Renal cortex interstitium (tissue), 15 donors: Measurements from ENCODE around the gene THSD7B. TPM values are rescaled to one million over a fixed set of nuclear protein-coding genes. Genes with fewer than 3 reads are reported as not detected.
"Not testable (repeated sequence)": the region's sequence is repeated elsewhere in the genome, so short reads cannot be mapped to it uniquely, and the experiment has no call there.

Source experiments
- DNase-seq, 11 donors: peaks; one replicate each; pipeline ENCODE4 v3.0.0-alpha.2; 2013; ENCODE audit warnings: low read depth in 9 of 11, low spot score in 4 of 11; ENCODE audit errors: extremely low read depth in 1 of 11
- long read RNA-seq, 16 experiments: transcript quantifications; one replicate each; lab custom pipeline, GENCODE V29; 2026
- polyA plus RNA-seq, 3 donors: library from polyadenylated mRNA; unstranded; fragments of 120-200 nt; gene quantifications; one replicate each; pipeline ENCODE4 v1.2.1, GENCODE V29; 2013; ENCODE audit not compliant: insufficient read length in 3 of 3

THSD7B gene
- 1 to 10 TPM; 2.5 to 5.6 (median 2.9) TPM for polyA plus RNA-seq
- long read RNA-seq, donor 1, full-length matches to known transcripts: 1 of 1 reads
- long read RNA-seq, donor 1, partial matches to known transcripts: 0 of 1 reads
- long read RNA-seq, donor 1, other reads (novel, unspliced or antisense): 0 of 1 reads
- long read RNA-seq, donor 2: 0 reads
- long read RNA-seq, donor 3: 0 reads
- long read RNA-seq, donor 4: 0 reads
- long read RNA-seq, donor 5: 0 reads
- long read RNA-seq, donor 6: 0 reads
- long read RNA-seq, donor 7: 0 reads
- long read RNA-seq, donor 8: 0 reads
- long read RNA-seq, donor 9, full-length matches to known transcripts: 1 of 1 reads
- long read RNA-seq, donor 9, partial matches to known transcripts: 0 of 1 reads
- long read RNA-seq, donor 9, other reads (novel, unspliced or antisense): 0 of 1 reads
- long read RNA-seq, donor 10: 0 reads
- long read RNA-seq, donor 11: 0 reads
- long read RNA-seq, donor 12: 0 reads
- long read RNA-seq, donor 13: 0 reads
- long read RNA-seq, donor 14: 0 reads
- long read RNA-seq, donor 15: 0 reads
- long read RNA-seq, donor 16: 0 reads

GRCh38 chr2:136765256-136766072, at the start of gene THSD7B:
Gene THSD7B, plus strand, starts transcription at chr2:136765545. Its CDS starts 116,634 bp downstream, at chr2:136882179.
- DNase-seq: no peak

GRCh38 chr2:136718273-136718672, 47.1 kb upstream of the THSD7B start:
- no peak for DNase-seq

GRCh38 chr2:136727973-136728699, 37.2 kb upstream of the THSD7B start:
- DNase-seq: no peak

- no peak for DNase-seq
Measured at GRCh38 chr2:136736236-136736635, 29.1 kb upstream of the THSD7B start.

GRCh38 chr2:136738044-136738443, 27.3 kb upstream of the THSD7B start:
- DNase-seq: no peak

- DNase-seq: no peak
Measured at GRCh38 chr2:136741471-136741870, 23.9 kb upstream of the THSD7B start.

- no peak for DNase-seq
Measured at GRCh38 chr2:136750065-136750464, 15.3 kb upstream of the THSD7B start.

- DNase-seq: no peak
Measured at GRCh38 chr2:136751406-136751805, 13.9 kb upstream of the THSD7B start.

GRCh38 chr2:136758504-136758903, 6.8 kb upstream of the THSD7B start:
- not testable (repeated sequence) for DNase-seq

GRCh38 chr2:136764452-136765255, 691 bp upstream of the THSD7B start:
- no peak for DNase-seq

- DNase-seq: peak in 1 of 11 donors; percentile 25
Measured at GRCh38 chr2:136766073-136766404, 694 bp downstream of the THSD7B start.

- no peak for DNase-seq
Measured at GRCh38 chr2:136767030-136767429, 1.7 kb downstream of the THSD7B start.

- DNase-seq: no peak
Measured at GRCh38 chr2:136769871-136770270, 4.5 kb downstream of the THSD7B start.

- no peak for DNase-seq
Measured at GRCh38 chr2:136770384-136770783, 5.0 kb downstream of the THSD7B start.

GRCh38 chr2:136777391-136777790, 12.0 kb downstream of the THSD7B start:
- DNase-seq: no peak

GRCh38 chr2:136783856-136784255, 18.5 kb downstream of the THSD7B start:
- no peak for DNase-seq

GRCh38 chr2:136785215-136785614, 19.9 kb downstream of the THSD7B start:
- no peak for DNase-seq

- peak in 1 of 11 donors; percentile 15 for DNase-seq
Measured at GRCh38 chr2:136787970-136788369, 22.6 kb downstream of the THSD7B start.

- DNase-seq: no peak
Measured at GRCh38 chr2:136796339-136796738, 31.0 kb downstream of the THSD7B start.
